H1 (cell line): Measurements from ENCODE around the gene TTC33. TPM values are rescaled to one million over a fixed set of nuclear protein-coding genes. Genes with fewer than 3 reads are reported as not detected.

Experiments
- CTCF ChIA-PET: fragments of 300-600 bp; sonication (Branson Sonifier 250); formaldehyde crosslinking; loops from one replicate; lab custom pipeline; 2021; ENCODE audit not compliant: partially characterized antibody; lab: Charles Lee
- POLR2A ChIA-PET: fragments of 300-600 bp; sonication (Branson Sonifier 250); formaldehyde crosslinking; loops from one replicate; lab custom pipeline; 2021; ENCODE audit warnings: inconsistent platforms; ENCODE audit not compliant: partially characterized antibody; lab: Charles Lee
- DNase-seq, 2 experiments: peaks; one replicate each; pipeline versions ENCODE4 v3.0.0 to v3.0.0-alpha.2; 2010 to 2022; ENCODE audit warnings: low spot score in 2 of 2, low read depth in 1 of 2, mixed read lengths in 1 of 2
- FAIRE-seq: peaks from 2 replicates; lab custom pipeline; 2011; peaks lifted over from hg19 to GRCh38; lab: Jason Lieb, UNC
- H2AFZ ChIP-seq: 2 replicates; pipeline ENCODE4 v1.8.1; 2012; ENCODE audit warnings: low read length, inconsistent platforms
- H2AK5ac ChIP-seq: 2 replicates; pipeline ENCODE4 v1.6.1; 2013; ENCODE audit warnings: low read depth, low read length
- H2BK120ac ChIP-seq: replicated peaks from 2 replicates; pipeline ENCODE3; 2013; ENCODE audit warnings: low read depth, low read length, inconsistent platforms
- H2BK12ac ChIP-seq: 2 replicates; pipeline ENCODE4 v1.6.1; 2013; ENCODE audit warnings: low read depth, low read length
- H2BK15ac ChIP-seq: 2 replicates; pipeline ENCODE4 v1.6.1; 2013; ENCODE audit warnings: low read length
- H2BK20ac ChIP-seq: 2 replicates; pipeline ENCODE4 v1.6.1; 2013; ENCODE audit warnings: low read length
- H2BK5ac ChIP-seq: 2 replicates; pipeline ENCODE4 v1.6.1; 2013; ENCODE audit warnings: low read depth, low read length
- H3K14ac ChIP-seq: 2 replicates; pipeline ENCODE4 v1.6.1; 2013; ENCODE audit warnings: inconsistent platforms; ENCODE audit not compliant: insufficient read length
- H3K18ac ChIP-seq: 2 replicates; pipeline ENCODE4 v1.6.1; 2013; ENCODE audit warnings: low read length; ENCODE audit errors: extremely low read depth
- H3K23ac ChIP-seq: 2 replicates; pipeline ENCODE4 v1.6.1; 2013; ENCODE audit warnings: inconsistent platforms; ENCODE audit not compliant: insufficient read length
- H3K23me2 ChIP-seq: 2 replicates; pipeline ENCODE4 v1.6.1; 2013; ENCODE audit warnings: low read depth, low read length
- H3K27ac ChIP-seq: 2 replicates; pipeline ENCODE4 v1.6.1; 2011; ENCODE audit warnings: low read depth, low read length, inconsistent platforms
- H3K27me3 ChIP-seq, 4 experiments: replicated peaks in 1 of 4; 1 replicate in 1 of 4; 2 replicates in 3 of 4; pipeline versions ENCODE4 v1.6.1 to v1.8.1; 2011 to 2013; ENCODE audit warnings: low read length in 3 of 4, mild to moderate bottlenecking in 3 of 4, inconsistent platforms in 2 of 4, mixed read lengths in 2 of 4, moderate library complexity in 1 of 4; ENCODE audit not compliant: control insufficient read depth in 3 of 4, insufficient read depth in 3 of 4; ENCODE audit errors: extremely low read depth in 1 of 4
- H3K36me3 ChIP-seq, 4 experiments: 2 replicates each; pipeline versions ENCODE4 v1.6.1 to v1.8.1; 2011 to 2013; ENCODE audit warnings: mild to moderate bottlenecking in 4 of 4, low read length in 3 of 4, moderate library complexity in 2 of 4, control low read depth in 1 of 4, inconsistent platforms in 1 of 4; ENCODE audit not compliant: insufficient read depth in 4 of 4, control insufficient read depth in 2 of 4
- H3K4ac ChIP-seq: replicated peaks from 2 replicates; pipeline ENCODE3; 2013; ENCODE audit warnings: low read length, low read depth, mixed read lengths, inconsistent platforms; ENCODE audit not compliant: insufficient read length
- H3K4me1 ChIP-seq, 4 experiments: replicated peaks in 1 of 4; 1 replicate in 1 of 4; 2 replicates in 3 of 4; pipeline versions ENCODE4 v1.6.1 to v1.8.1; 2011 to 2013; ENCODE audit warnings: low read length in 3 of 4, inconsistent platforms in 2 of 4, mixed read lengths in 1 of 4; ENCODE audit not compliant: insufficient read depth in 4 of 4, control insufficient read depth in 3 of 4
- H3K4me2 ChIP-seq, 2 experiments: 2 replicates each; pipeline versions ENCODE4 v1.6.1 to v1.8.1; 2011 to 2013; ENCODE audit warnings: low read depth in 2 of 2, low read length in 2 of 2, control low read depth in 1 of 2, inconsistent platforms in 1 of 2, mild to moderate bottlenecking in 1 of 2; ENCODE audit not compliant: insufficient read depth in 1 of 2
- H3K4me3 ChIP-seq, 4 experiments: fragments of 200-600, 300-600 bp in 1 of 4; sonication (generic), shearing (Covaris generic), sonication (Bioruptor Twin) in 1 of 4; 2 replicates each; pipeline versions ENCODE4 v1.5.1 to v1.8.1; 2011 to 2016; ENCODE audit warnings: low read length in 4 of 4, low read depth in 3 of 4, control low read depth in 2 of 4, inconsistent platforms in 2 of 4, mild to moderate bottlenecking in 2 of 4, mixed read lengths in 1 of 4, moderate library complexity in 1 of 4; ENCODE audit not compliant: insufficient read depth in 2 of 4; ENCODE audit errors: extremely low read depth in 1 of 4
- H3K56ac ChIP-seq: replicated peaks from 2 replicates; pipeline ENCODE3; 2013; ENCODE audit warnings: low read depth, mild to moderate bottlenecking, mixed read lengths, low read length, inconsistent platforms; ENCODE audit not compliant: insufficient read length
- H3K79me1 ChIP-seq: 2 replicates; pipeline ENCODE4 v1.6.1; 2013; ENCODE audit warnings: low read depth, low read length, control low read depth
- H3K79me2 ChIP-seq, 2 experiments: 2 replicates each; pipeline versions ENCODE4 v1.6.1 to v1.8.1; 2012 to 2013; ENCODE audit warnings: low read length in 2 of 2, mild to moderate bottlenecking in 2 of 2, inconsistent platforms in 1 of 2; ENCODE audit not compliant: insufficient read depth in 2 of 2, control insufficient read depth in 1 of 2
- H3K9ac ChIP-seq, 4 experiments: replicated peaks in 1 of 4; 1 replicate in 1 of 4; 2 replicates in 3 of 4; pipeline versions ENCODE4 v1.6.1 to v1.8.1; 2011 to 2013; ENCODE audit warnings: low read depth in 3 of 4, low read length in 3 of 4, control low read depth in 2 of 4, mild to moderate bottlenecking in 2 of 4, moderate library complexity in 2 of 4, inconsistent platforms in 1 of 4; ENCODE audit errors: extremely low read depth in 1 of 4
- H3K9me3 ChIP-seq, 2 experiments: 2 replicates each; pipeline versions ENCODE4 v1.6.1 to v1.8.1; 2012 to 2013; ENCODE audit warnings: mild to moderate bottlenecking in 2 of 2, moderate library complexity in 2 of 2, control low read depth in 1 of 2, inconsistent platforms in 1 of 2, low read depth in 1 of 2, low read length in 1 of 2, mixed read lengths in 1 of 2; ENCODE audit not compliant: insufficient read depth in 2 of 2
- H4K20me1 ChIP-seq, 2 experiments: replicated peaks in 1 of 2; 2 replicates each; pipeline versions ENCODE3 to v1.8.1; 2011 to 2013; ENCODE audit warnings: inconsistent platforms in 2 of 2, low read length in 2 of 2, mild to moderate bottlenecking in 1 of 2; ENCODE audit not compliant: insufficient read depth in 2 of 2, control insufficient read depth in 1 of 2
- H4K5ac ChIP-seq: 2 replicates; pipeline ENCODE4 v1.6.1; 2013; ENCODE audit warnings: low read length, low read depth, mixed read lengths, inconsistent platforms; ENCODE audit not compliant: insufficient read length
- H4K8ac ChIP-seq: 2 replicates; pipeline ENCODE4 v1.8.0; 2013; ENCODE audit warnings: mild to moderate bottlenecking, moderate library complexity, low read length, inconsistent platforms; ENCODE audit not compliant: insufficient read depth; ENCODE audit errors: extremely low read depth
- H4K91ac ChIP-seq: replicated peaks from 2 replicates; pipeline ENCODE3; 2013; ENCODE audit warnings: low read length, mixed read lengths, inconsistent platforms; ENCODE audit not compliant: insufficient read length
- CEBPB ChIP-seq: IDR thresholded peaks from 2 replicates; pipeline ENCODE4 v1.6.1; 2012; ENCODE audit warnings: low read depth, low read length
- CHD2 ChIP-seq: IDR thresholded peaks from 2 replicates; pipeline ENCODE4 v1.6.1; 2012; ENCODE audit warnings: low read length, improper control_type of control experiment
- KDM1A ChIP-seq: fragments of 200-600, 300-600 bp; sonication (generic); IDR thresholded peaks from 2 replicates; pipeline ENCODE4 v1.7.1; 2016; ENCODE audit warnings: mild to moderate bottlenecking, low read length, borderline replicate concordance
- RAD21 ChIP-seq, 2 experiments: IDR thresholded peaks in 1 of 2; conservative IDR thresholded peaks in 1 of 2; 2 replicates each; pipeline ENCODE4 v1.6.1; 2011; ENCODE audit warnings: low read depth in 2 of 2, low read length in 2 of 2, improper control_type of control experiment in 1 of 2, inconsistent platforms in 1 of 2, mild to moderate bottlenecking in 1 of 2, moderate library complexity in 1 of 2
- RXRA ChIP-seq: IDR thresholded peaks from 2 replicates; pipeline ENCODE4 v1.6.1; 2011; ENCODE audit warnings: low read depth, mild to moderate bottlenecking, low read length, moderate library complexity; ENCODE audit not compliant: insufficient read depth
- SIN3A ChIP-seq, 2 experiments: IDR thresholded peaks in 1 of 2; conservative IDR thresholded peaks in 1 of 2; 2 replicates each; pipeline ENCODE4 v1.6.1; 2011 to 2012; ENCODE audit warnings: low read length in 2 of 2, improper control_type of control experiment in 1 of 2, low read depth in 1 of 2, mild to moderate bottlenecking in 1 of 2
- TCF12 ChIP-seq: IDR thresholded peaks from 2 replicates; pipeline ENCODE4 v1.6.1; 2011; ENCODE audit warnings: low read depth, mild to moderate bottlenecking, low read length
- YY1 ChIP-seq: IDR thresholded peaks from 2 replicates; pipeline ENCODE4 v1.6.1; 2011; ENCODE audit warnings: low read depth, mild to moderate bottlenecking, low read length
- WGBS, 2 experiments: shearing (Covaris generic) in 1 of 2; methylation state at CpG; one replicate each; pipeline versions ENCODE4 v1.1.6 to v1.1.7; 2013 to 2015; ENCODE audit warnings: low lambda C conversion rate in 2 of 2, mixed read lengths in 2 of 2, inconsistent platforms in 1 of 2, low coverage in 1 of 2, missing lambda C conversion rate in 1 of 2; ENCODE audit not compliant: insufficient replicate concordance in 2 of 2, insufficient coverage in 1 of 2, insufficient read length in 1 of 2; ENCODE audit errors: extremely low coverage in 1 of 2, missing lambda C conversion rate in 1 of 2; 5-methylcytosine and 5-hydroxymethylcytosine counted together
- polyA plus RNA-seq, 7 experiments: library from polyadenylated mRNA; depleted of rRNA in 3 of 7; stranded (reverse) in 5 of 7; unstranded in 2 of 7; fragments of >200 nt in 5 of 7; fragments of 200-250 nt in 2 of 7; gene quantifications; 1 replicate in 5 of 7; 2 replicates in 1 of 7; 4 replicates in 1 of 7; pipeline versions ENCODE4 v1.2.1 to v1.2.3, GENCODE V29; 2011 to 2013; ENCODE audit warnings: missing spikeins in 2 of 7, mixed read lengths in 2 of 7
- total RNA-seq: library from RNA; stranded (reverse); fragmentation: NEBNext Ultra II Directional; extraction: Animal tissue kit (Norgen Biotek cat#: 25700); gene quantifications from 2 replicates; pipeline ENCODE4 v1.2.1, GENCODE V29; 2021

The TTC33 gene
- total and polyA plus RNA-seq, 2 of the 8 experiments (the other 6 are each of a cell fraction or from before 2014, with no cell fraction given) = 1.2 to 12.6 TPM

DNA sequence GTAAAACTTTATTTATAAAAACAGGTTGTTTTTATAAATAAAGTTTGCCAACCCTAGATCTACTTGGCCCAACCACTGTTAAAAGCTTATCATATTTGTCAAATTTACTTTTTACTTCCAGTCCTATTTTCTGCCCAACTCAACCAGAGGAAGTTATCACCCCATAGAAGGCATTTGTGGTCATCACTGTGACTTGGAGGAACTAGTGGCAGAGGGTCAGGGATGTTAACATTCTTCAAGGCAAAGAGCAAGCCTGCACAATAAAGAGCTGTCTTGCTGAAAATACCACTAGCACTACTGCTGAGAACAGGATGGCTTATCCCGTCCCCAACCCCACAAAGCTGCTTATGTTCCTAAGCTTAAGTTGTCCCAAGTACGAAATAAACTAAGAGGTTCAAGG is 22.3 kb downstream of the TTC33 start:
- no peaks in the 10 kb centered on the region for H3K9me3 ChIP-seq
- POLR2A ChIA-PET = no interaction called here
- H2BK12ac ChIP-seq = no peak overlapping the region
- H4K91ac ChIP-seq = no peak overlapping the region
- no peak overlapping the region for H4K5ac ChIP-seq
- H2BK15ac ChIP-seq = no peak overlapping the region
- no peak overlapping the region for H2AFZ ChIP-seq
- no peaks in the 10 kb centered on the region for H3K27me3 ChIP-seq
- no peak overlapping the region for H2AK5ac ChIP-seq
- H3K79me2 ChIP-seq = no peaks in the 10 kb centered on the region
- WGBS, 2 experiments = 94% methylated on average over 2 of the region's 2 CpGs; no CpG with 5 or more reads in 1 of the 2 experiments
- H3K14ac ChIP-seq = no peak overlapping the region
- H2BK5ac ChIP-seq = no peak overlapping the region
- no peaks in the 10 kb centered on the region for H4K20me1 ChIP-seq
- no peak overlapping the region for H3K4ac ChIP-seq
- no peak overlapping the region for H2BK20ac ChIP-seq
- no peaks in the 10 kb centered on the region; a peak in 2 of 8 replicates for H3K36me3 ChIP-seq
- H3K18ac ChIP-seq = no peak overlapping the region
- no peaks in the 10 kb centered on the region for H3K23me2 ChIP-seq
- H3K56ac ChIP-seq = no peak overlapping the region
- no peak overlapping the region for H3K4me3 ChIP-seq
- no peak overlapping the region for H3K4me2 ChIP-seq
- DNase-seq = no peak
- CTCF ChIA-PET = interaction anchor here (1.0 to 2.4 kb wide), 7 partner anchors 9 to 1154 kb away, joined by 3 to 15 read pairs (median 3); no protein-coding TSS in a partner anchor
- TF ChIP-seq KDM1A = no peak
- TF ChIP-seq CHD2 = no peak
- no peak for TF ChIP-seq CEBPB
- TF ChIP-seq RAD21 (IDR thresholded peaks at IDR 0.05 in 1 of 2, conservative IDR thresholded peaks at IDR 0.05 in 1 of 2; ENCODE audit: low read depth in 2 of 2, low read length in 2 of 2) = no peak
- no peak for TF ChIP-seq YY1
- TF ChIP-seq RXRA = no peak
- no peak for TF ChIP-seq SIN3A (conservative IDR thresholded peaks at IDR 0.05 in 1 of 2, IDR thresholded peaks at IDR 0.05 in 1 of 2; ENCODE audit: low read depth in 1 of 2, low read length in 2 of 2)
- no peak for TF ChIP-seq TCF12
- no peak overlapping the region for H3K27ac ChIP-seq
- no peak overlapping the region for H3K23ac ChIP-seq
- FAIRE-seq = no peak
- no peak overlapping the region for H2BK120ac ChIP-seq
- H3K4me1 ChIP-seq = no peaks in the 10 kb centered on the region
- no peak overlapping the region for H3K9ac ChIP-seq
- H4K8ac ChIP-seq = no peak overlapping the region
- H3K79me1 ChIP-seq = no peaks in the 10 kb centered on the region
